Smooth muscle cell of the pulmonary artery (primary cell): ENCODE data around the gene ISX. TPM values are rescaled to one million over a fixed set of nuclear protein-coding genes. Genes with fewer than 3 reads are reported as not detected.

Experiments used
- total RNA-seq: library from RNA; depleted of rRNA; stranded (reverse); fragments of >200 nt; gene quantifications from 2 replicates; pipeline ENCODE4 v1.2.3, GENCODE V29; 2014

The ISX gene
- not detected in 2 replicates for total RNA-seq

GRCh38 chr22:35065796-35066218 lies at the start of gene ISX:
ISX (plus strand) TSS chr22:35066158; CDS start chr22:35067088, 930 bp downstream.

Other genes with a start within 250 kb of the ISX start
- gene HMGXB4, start 191.3 kb downstream of the ISX start, total RNA-seq = 15.6 TPM in 2 replicates
- 36.6 and 38.5 TPM in 2 replicates for gene TOM1, start 233.7 kb downstream of the ISX start, total RNA-seq